ENCODE measurements around the gene HAPLN1.

The HAPLN1 gene

DNA sequence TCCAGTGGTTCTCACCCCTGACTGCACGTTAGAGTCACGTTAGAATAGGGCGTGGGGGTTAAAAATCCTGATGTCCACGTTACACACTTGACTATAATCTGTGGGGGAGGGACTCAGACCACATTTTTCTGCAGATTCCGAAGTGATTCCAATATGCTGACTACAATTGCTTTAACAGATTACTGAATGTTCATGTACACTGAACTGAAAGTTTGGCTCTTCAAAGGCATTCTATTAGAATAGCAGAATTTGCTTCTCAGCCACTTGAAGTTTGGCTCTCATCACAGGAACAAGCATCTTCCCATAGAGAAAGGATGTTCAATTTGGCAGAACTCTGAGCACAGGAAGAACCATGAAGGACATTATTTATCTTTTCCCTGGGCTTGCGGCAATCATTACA lies 84.5 kb downstream of the HAPLN1 start:
- FAIRE-seq = no peak

DNA sequence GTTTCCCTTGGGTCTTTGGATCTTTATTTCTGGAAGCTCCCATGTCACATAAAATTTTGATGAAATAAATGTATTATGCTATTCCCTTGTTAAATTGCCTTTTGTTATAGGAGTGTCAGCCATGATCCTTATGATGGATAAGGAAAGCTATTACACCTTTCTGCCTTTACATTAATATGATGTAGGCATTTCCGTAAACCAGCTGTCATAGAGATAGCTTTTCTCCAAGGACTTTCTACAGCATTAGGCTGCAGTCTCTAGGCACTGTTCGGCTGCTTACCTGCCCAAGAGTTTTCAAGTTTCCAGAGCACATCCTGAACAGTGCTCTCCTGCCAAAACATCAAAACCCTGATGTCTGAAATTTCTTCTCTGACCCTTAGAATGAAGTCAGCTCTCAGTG lies 87.4 kb downstream of the HAPLN1 start:
- FAIRE-seq = no peak

DNA sequence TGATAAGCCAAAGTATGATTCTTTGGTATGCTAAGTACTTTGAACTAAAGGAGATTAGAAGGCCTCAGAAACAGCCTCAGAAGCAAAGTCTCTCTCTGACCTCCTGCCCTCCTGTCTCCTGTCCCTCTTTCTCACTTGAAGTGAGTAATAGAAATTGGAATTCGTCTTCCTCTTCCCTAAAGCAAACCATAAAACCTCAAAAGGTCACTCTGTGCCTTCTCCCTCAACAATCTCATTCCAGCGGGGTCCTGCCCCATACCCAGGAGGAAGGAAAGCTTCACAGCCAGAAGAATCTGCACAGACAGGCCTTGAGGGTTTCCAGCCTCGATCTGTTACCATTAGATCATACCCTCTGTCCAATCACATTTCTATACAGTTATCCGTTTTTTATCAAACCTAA lies 87.8 kb downstream of the HAPLN1 start:
- no peak for FAIRE-seq

DNA sequence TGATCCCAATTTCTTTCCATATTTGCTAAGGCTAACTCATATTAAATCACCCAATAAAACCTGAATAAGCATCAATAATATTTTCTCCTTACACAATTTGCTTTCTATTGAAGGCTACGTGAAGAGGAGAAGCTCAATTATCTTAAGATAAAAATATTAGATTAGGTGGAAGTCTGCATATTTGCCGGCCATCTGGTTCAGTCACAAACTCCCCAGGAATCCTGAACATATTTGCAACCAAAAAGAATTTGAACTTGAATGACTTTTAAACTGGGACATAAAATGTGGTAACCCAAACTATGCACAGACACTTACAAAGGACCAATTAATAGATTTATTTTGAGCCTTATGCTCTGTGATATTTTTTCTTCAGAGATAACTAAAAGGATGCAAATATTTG lies 92.3 kb downstream of the HAPLN1 start:
- peak; percentile 93 for FAIRE-seq

DNA sequence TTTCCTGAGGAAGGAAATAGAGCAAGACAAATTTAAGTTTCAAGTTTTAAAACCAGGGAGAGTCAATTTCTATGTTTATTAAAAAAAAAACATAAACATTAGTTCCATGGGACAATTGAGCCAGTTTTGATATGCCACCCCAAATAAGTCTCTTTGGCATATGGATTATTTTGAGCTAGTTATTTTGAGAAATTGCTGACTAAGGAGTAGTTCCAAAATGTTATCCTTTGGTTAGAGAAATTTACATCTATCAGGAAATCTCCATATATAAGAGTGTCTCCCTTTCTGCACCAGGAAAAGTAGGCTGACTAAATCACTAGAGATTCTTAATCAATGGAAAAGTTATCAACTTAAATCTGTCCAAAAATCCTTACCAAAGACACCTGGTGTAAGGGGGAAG lies 105.8 kb downstream of the HAPLN1 start:
- no peak for FAIRE-seq

DNA sequence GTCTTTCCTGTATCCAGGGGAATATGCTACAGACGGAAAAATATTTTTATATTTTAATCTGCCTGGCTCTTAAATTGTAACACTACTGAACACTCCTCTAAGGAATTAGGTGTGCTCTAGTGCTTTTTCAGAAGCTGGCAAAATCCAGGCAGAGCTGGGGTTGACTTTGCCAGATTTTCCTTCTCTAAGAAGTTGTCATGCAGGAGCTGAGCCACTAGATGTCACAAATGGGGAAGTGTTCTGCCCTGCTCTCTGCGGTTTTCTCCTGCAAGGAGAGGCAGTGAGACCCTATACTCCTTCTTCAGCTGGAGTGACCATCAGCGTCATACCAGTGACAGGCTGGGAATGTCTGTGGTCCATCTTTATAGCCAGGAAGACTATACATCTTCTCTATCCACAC lies 112.5 kb downstream of the HAPLN1 start:
- FAIRE-seq = no peak

DNA sequence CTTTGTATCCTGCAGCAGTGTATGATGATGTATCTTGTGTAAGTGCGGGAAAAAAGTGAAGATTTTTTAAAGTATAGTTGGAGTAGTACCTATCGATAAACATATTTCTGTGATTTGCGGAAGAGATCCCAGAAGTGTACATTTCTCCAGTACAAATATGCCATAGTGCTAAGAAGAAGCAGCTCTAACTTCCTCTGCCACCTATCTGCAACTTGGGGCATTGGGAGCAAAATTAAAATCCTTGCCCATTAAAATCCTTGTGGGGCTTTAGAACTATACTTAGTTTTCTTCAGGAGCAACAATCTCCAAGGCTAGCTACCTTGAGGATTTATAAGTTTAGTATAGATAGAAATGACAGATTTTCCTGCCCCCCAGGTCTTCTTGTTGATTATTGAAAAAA lies 125.4 kb downstream of the HAPLN1 start:
- FAIRE-seq = no peak

DNA sequence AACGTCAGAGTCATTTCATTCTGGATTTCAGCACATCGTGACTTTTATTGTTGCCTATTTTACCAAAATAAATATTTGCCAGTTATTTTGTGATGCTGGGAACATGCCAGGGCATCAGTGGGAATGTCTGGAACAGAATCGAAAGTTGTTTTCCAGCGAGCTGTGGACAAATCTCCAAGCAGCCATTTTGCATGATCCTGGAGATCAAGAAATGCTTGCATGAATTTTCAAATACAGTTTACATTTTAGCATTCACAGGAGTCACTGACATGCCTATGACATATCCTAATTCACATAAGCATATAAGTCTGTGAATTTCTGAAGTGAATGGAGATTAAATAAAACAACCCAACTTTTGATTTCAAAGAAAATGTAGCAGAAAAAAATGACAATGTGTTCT lies 129.7 kb downstream of the HAPLN1 start:
- no peak for FAIRE-seq

DNA sequence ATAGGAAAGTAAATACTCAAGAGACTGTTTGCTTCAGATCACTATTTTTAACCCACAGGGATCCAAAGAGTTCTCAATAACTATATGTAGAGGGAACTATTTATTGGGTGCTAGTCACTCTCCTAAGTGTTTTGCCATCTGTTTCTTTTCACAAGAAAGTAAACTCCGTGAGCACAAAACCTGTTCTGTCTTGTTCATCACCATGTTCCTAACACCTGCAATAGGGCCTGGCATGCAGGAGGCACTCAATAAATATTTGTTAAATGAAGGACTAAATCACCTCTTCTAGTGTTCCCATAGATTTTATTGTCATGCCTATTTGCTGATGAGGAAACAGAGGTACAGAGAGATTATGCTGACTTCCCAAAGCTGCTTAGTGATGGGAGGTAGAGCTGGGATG lies 130.9 kb downstream of the HAPLN1 start:
- no peak for FAIRE-seq
